Measurements from ENCODE around the gene ZNF775.

DNA sequence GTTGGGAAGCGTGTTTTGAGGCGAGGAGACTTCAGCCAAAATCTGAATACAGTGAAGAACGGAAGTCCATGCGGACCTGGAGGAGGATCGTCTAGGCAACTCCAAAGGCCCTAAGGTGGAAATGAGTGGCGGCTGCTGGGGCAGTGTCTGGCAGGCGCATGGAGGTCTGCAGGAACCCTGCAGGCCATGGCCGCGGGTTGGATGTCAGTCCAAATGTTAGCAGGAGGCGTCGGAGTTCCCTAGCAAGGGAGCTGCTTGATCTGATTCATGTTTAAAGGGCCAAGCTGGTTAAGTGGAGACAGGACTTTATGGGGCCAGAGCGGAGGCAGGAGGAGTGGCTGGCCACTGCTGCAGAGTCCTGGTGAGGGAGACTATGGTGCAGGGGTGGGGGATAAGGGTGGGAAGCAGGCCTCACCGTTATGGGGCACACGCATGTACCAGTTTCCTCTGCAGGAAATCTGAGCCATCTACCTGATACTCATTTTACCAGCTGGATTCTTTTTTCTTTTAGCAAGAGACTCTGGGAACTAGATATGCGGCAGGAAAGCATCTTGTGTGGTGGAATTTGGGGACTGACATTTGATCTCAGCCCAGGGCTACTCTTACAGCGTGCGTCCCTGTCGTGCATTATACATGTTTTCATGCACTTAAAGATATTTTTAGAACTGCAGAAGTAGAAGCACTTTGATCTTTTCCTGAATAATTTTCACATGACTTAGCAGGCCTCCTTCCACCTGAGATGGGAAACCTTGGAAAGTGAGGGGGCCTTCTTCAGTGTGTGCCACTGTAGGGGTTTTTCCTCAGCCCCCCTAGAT, 17.1 kb upstream of the ZNF775 start:
- TF ChIP-seq POLR2A (IDR thresholded peaks at IDR 0.05; ENCODE audit: low read depth, low read length): no peak
- no peak for TF ChIP-seq TAF1 (IDR thresholded peaks at IDR 0.05; ENCODE audit: low read depth, low read length)
- TF ChIP-seq POLR2AphosphoS5 (IDR thresholded peaks at IDR 0.05; ENCODE audit: low read depth, low read length): no peak
- no peak for TF ChIP-seq PAX5 (IDR thresholded peaks at IDR 0.05; ENCODE audit: insufficient read depth, low read length, severe bottlenecking)

Measured in GM12891 (cell line).